Epidermal melanocyte (primary cell): ENCODE measurements around the gene CDC42BPB.
A peak's percentile ranks its signal among the peaks of the same experiment; 100 is the strongest.
"Not testable (repeated sequence)": the region's sequence is repeated elsewhere in the genome, so short reads cannot be mapped to it uniquely, and the experiment has no call there.

Source experiments
- DNase-seq: peaks from one replicate; pipeline ENCODE4 v3.0.0; 2011; ENCODE audit warnings: low spot score; ENCODE audit not compliant: insufficient read length

Gene CDC42BPB

GRCh38 chr14:102900631-102901571 lies 156.4 kb downstream of the CDC42BPB start:
- no peak for DNase-seq

- DNase-seq = no peak
These were observed 157.8 kb downstream of the CDC42BPB start for GRCh38 chr14:102899516-102899900.

GRCh38 chr14:102898776-102899515 lies 158.4 kb downstream of the CDC42BPB start:
- DNase-seq = no peak

GRCh38 chr14:102898298-102898697 lies 159.1 kb downstream of the CDC42BPB start:
- no peak for DNase-seq

- DNase-seq = no peak
These were observed 159.9 kb downstream of the CDC42BPB start for GRCh38 chr14:102897299-102898027.

GRCh38 chr14:102896735-102897134 lies 160.6 kb downstream of the CDC42BPB start:
- not testable (repeated sequence) for DNase-seq

- DNase-seq = peak; percentile 95
These were observed 163.9 kb downstream of the CDC42BPB start for GRCh38 chr14:102893452-102893851.

GRCh38 chr14:102892651-102893050 lies 164.7 kb downstream of the CDC42BPB start:
- DNase-seq = no peak

- DNase-seq = no peak
These were observed 165.8 kb downstream of the CDC42BPB start for GRCh38 chr14:102891556-102891955.

- no peak for DNase-seq
These were observed 166.2 kb downstream of the CDC42BPB start for GRCh38 chr14:102891111-102891510.

GRCh38 chr14:102889615-102890014 lies 167.7 kb downstream of the CDC42BPB start:
- DNase-seq = no peak

- DNase-seq = no peak
These were observed 168.6 kb downstream of the CDC42BPB start for GRCh38 chr14:102888748-102889147.

- DNase-seq = no peak
These were observed 171.5 kb downstream of the CDC42BPB start for GRCh38 chr14:102885737-102886447.

GRCh38 chr14:102883554-102883953 lies 173.8 kb downstream of the CDC42BPB start:
- DNase-seq = no peak

- no peak for DNase-seq
These were observed 174.2 kb downstream of the CDC42BPB start for GRCh38 chr14:102883089-102883541.
